GM19468 (cell line): ENCODE data around the gene MSL2.
"Not testable (repeated sequence)": the region's sequence is repeated elsewhere in the genome, so short reads cannot be mapped to it uniquely, and the experiment has no call there.

Source experiments
- ATAC-seq: cut with Tn5 transposase; IDR thresholded peaks from one replicate; pipeline ENCODE4 v1.9.1; 2021; ENCODE audit warnings: mild to moderate bottlenecking, moderate library complexity, moderate number of reproducible peaks; ENCODE audit not compliant: unreplicated experiment; ENCODE audit errors: extremely low read depth

MSL2 gene

DNA sequence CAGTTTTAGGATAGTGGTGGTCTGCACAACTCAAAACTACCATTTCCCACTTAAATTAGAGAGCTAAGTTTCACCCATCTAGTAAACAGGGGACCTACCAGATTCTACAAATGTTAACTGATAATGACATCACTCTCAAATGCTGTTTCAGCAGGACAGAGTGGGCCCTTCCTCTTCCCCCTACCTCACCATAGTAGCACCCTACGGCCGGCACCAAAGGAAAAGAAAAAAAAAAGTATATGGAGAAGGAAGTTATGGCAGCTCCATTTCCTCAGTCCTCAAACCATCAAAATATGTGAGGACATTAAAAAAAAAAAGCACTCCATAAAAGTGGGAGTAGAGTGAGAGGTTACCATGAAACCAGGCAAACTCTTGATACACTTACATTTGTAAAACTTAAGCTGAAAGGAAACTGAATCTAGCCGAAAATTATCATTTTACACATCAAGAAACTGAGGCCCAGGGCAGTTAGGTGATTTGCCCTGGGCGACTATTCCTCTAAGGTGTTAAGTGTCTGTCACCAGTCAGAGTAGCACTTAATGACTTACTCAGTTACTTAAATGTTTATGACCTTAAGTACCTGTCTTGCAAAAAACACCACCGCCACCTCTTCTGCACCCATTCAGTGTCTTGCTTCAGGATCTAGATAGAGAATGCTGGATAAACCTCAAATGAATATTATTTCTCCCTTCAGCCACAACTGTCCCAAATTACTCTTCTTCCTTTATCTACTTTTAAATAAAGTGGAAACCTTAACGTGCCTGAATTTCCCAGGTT is 2.7 kb downstream of the MSL2 start:
- no peak for ATAC-seq

DNA sequence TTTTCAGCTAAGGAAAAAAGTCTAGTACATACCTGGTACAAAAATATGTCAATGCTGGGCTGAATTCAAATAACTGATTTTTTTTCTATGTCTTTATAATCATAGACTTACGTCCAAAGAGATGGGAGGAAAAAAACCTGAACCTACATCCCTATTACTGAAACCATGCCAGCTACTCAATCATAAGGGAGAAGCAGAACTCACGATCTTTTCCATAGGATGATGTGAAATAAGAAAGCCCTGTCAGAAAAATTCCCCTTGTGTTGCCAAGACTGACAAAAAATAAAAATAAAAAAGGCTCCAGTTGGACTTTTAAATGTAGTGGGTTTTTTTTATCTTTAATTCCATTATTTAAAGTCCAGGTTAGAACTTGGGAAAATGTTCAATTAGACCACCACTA is 3.3 kb downstream of the MSL2 start:
- no peak for ATAC-seq

DNA sequence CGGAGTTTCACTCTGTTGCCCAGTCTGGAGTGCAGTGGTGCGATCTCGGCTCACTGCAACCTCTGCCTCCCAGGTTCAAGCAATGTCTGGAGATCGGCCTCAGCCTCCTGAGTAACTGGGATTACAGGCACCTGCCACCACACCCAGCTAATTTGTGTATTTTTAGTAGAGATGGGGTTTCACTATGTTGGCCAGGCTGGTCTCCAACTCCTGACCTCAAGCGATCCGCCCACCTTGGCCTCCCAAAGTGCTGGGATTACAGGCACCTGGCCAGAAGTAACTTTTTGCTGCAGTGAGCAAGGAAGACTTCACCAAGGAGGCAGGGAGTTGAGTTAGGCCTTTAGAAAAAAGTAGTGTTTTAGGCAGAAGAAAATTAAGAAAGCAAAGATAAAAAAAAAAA is 3.9 kb downstream of the MSL2 start:
- not testable (repeated sequence) for ATAC-seq

DNA sequence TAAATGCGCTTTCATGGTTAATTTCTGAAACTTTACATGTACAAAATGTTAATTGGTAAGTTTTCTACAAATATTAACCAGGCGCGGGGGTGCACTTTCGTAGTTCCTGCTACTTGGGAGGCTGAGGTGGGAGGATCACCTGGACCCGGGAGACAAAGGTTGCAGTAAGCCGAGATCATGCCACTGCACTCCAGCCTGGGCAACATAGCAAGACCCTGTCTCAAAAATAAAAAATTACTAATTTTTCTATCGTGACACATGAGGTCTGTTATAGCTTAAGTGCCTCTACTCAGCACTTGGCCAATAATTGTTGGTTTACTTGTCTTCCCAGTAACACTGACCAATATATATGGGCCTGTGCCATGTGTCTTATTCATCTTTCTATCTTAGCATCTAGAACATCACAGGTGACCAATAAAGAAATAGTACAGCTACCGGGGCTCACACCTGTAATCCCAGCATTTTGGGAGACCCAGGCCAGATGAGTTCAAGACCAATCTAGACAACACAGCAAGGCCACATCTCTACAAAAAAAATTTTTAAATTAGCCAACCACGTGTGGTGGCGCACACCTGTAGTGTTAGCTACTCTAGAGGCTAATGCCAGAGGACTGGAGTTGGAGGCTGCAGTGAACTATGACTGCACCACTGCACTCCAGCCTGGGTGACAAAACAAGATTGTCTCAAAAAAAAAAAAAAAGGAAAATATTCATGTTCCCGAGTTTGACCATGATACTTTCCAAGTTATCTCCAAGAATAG is 6.1 kb downstream of the MSL2 start:
- no peak for ATAC-seq

DNA sequence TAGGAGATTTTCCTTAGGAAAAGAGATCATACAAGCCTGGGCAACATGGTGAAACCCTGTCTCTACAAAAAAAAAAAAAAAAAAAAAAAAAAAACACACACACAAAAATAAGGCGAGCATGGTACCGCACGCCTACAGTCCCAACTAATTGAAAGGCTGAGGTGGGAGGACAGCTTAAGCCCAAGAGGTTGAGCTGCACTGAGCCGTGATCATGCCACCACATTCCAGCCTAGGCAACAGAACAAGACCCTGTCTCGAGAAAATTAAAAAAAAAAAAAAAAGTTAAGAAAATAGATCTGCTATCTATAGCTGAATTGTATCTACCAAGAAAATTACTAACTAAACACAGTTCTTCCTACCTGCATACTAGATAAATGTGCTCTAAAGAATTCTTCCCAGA is 7.1 kb downstream of the MSL2 start:
- ATAC-seq, result no peak

DNA sequence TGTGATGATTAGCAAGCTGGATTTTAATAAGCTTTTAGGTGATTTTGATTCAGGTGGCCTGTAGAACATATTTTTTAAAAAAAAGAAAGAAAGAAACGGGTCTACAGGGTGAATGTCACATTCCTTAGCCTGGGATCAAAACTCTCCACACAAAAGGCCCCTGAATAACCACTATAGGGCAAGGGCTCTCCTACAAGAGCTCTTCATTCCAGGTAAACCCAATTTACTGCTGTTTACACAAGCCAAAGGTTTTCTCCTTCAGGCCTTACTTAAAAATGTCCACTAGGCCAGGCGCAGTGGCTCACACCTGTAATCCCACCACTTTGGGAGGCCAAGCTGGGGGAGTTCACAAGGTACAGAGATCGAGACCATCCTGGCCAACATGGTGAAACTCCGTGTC is 8.3 kb downstream of the MSL2 start:
- no peak for ATAC-seq

DNA sequence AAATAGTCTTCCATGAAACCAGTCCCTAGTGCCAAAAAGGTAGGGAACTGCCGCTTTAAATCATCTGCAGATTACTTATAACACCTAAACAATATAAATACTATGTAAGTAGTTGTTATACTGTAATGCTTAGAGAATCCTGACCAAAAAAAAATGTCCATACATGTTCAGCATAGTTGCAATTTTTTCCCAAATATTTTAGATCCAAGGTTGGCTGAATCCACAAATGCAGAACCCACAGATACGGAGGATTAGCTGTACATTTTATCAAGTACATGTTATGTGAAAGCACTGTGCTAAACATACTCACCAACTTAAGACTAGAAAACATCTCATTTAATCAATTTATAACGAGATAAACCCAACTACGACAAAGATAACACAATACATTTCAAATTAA is 9.3 kb downstream of the MSL2 start:
- no peak for ATAC-seq

DNA sequence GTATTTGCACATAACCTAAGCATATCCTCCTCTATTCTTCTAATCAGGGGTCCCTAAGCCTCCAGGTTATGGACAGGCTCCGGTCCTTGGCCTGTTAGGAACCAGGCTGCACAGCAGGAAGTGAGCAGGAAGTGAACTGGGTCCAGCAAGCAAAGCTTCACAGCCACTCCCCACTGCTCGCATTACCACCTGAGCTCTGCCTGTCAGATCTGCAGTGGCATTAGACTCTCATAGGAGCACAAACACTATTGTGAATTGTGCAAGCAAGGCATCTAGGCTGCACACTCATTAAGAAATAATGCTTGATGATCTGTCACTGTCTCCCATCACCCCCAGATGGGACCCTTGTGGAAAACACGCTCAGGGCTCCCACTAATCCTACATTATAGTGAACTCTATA is 9.8 kb downstream of the MSL2 start:
- no peak for ATAC-seq

DNA sequence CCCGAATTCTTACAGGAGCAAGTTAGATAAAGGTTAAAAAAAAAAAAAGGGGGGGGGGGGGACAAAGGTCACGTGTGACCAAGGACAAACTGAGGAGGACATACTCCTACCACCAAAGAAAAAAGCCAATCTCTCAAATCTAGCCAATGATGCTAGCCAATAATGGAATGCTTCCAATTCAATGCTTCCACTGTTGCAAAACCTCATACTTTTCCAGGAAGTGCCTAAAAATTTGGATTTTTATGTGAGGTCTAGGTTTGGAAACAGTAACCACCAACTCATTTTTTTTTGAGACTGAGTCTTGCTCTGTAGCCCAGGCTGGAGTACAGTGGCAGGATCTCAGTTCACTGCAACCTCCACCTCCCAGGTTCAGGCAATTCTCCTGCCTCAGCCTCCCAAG is 11.4 kb downstream of the MSL2 start:
- no peak for ATAC-seq

DNA sequence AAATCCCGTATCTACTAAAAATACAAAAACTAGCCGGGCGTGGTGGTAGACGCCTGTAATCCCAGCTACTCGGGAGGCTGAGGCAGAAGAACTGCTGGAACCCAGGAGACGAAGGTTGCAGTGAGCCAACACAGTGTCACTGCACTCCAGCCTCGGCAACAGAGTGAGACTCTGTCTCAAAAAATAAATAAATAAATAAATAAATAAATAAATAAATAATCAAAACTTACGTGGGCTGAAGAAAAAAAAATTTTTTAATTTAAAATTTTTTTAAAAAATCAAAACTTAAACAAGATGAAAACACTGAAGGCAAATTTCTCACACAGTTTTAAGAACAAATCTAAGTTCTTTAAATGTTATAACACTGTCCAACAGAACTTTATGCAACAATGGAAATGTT is 14.4 kb downstream of the MSL2 start:
- no peak for ATAC-seq

DNA sequence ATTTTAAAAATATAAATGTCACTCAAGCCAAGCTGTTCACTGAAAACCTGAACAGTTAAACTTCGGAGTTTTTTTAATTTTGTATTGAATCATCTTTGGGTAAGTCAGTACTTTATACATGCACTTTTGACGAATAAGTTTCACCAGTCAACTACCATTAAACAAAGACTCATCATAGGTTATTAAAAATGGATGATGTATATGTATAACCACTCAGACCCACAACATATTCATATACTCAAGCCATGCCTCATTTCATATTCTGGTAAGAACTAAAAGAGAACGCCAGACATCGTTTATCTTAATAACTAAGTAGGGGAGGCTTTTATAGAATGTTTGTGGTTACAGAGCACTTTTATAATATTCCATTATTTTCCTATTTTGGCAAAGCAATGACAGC is 18.3 kb downstream of the MSL2 start:
- ATAC-seq, result no peak

DNA sequence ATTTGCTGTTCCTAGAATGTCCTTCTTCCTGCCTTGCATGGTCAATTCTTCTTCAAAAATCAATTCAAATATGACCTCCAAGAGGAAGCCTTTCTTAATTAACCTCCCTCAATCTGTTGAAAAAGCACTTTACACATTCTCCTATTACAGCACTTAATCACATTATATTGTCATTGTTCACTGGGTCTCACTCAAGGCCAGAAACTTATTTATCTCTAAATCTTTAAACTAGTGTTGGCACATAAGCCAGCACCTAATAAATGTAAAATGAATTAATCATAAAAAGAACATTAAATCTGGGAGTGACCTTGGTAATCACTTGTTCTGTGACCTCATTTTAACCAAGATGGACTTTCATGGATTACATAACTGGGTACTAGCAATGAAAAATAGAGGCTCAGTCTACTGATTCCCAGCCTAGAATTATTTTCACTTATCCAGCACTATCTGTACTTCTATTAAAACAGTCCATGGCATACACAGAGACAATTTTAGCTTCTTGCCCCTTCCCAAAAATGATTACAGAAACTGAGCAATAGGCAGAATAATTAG is 22.1 kb downstream of the MSL2 start:
- ATAC-seq, result no peak

DNA sequence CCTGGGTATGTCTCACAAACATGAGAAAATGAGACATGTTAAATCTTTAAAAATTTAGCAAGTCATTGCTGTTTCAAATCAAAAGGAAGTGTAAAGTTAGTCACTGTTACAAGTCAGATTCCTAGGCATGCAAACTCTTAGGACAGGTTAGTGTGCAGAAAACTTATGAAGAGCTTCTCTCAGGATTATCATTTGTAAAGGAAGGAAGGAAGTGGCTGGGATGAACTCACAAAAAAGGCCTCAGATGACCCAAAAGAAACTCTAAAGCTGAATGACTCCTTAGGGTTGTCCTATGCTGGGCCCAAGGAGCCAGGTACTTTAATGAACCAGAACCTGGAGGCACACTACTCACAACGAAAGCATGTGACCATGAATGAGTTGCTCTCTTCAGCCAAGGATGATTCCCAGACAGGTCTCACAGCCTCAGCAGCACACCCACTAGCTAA is 25.0 kb downstream of the MSL2 start:
- ATAC-seq, result no peak

DNA sequence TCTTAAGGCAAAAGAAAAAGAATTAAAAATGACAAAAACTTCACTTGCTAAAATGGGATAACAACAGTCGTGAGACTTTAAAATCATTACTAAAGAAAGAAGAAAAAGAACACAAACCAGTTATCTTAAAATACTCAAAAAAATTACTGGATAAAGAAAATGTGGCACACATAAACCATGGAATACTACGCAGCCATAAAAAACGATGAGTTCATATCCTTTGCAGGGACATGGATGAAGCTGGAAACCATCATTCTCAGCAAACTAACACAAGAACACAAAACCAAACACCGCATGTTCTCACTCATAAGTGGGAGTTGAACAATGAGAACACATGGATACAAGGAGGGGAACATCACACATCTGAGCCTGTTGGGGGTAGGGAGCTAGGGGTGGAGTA is 27.9 kb downstream of the MSL2 start:
- ATAC-seq, result not testable (repeated sequence)

DNA sequence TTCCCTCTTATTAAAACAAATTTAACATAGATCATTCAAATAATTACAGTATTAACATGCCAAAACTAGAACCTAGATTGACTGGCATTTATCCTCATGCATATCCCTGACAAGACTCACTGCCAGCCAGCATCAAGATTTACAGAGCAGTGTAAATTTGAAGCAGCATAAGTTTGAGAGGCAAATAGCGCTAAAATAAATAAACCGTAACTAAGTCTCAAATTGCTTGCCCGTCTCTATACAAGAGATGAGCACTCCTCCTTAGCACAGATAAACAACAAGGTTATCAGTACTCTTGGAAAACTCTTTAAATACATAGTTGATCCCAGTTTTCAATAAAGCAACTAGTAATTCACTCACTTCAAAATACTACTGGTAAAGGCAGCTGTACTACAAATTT is 29.6 kb downstream of the MSL2 start:
- ATAC-seq, result no peak

DNA sequence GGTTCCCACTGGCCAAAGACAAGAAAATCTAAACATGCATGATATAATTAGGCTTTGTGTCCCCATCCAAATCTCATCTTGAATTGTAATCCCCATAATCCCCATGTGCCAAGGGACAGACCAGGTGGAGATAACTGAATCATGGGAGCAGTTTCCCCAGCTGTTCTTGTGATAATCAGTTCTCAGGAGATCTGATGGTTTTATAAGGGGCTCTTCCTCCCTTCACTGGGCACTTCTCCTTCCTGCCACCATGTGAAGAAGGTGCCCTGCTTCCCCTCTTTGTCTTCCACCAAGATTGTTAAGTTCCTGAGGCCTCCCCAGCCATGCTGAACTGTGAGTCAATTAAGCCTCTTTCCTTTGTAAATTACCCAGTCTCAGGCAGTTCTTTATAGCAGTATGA is 32.5 kb downstream of the MSL2 start:
- ATAC-seq, result not testable (repeated sequence)

DNA sequence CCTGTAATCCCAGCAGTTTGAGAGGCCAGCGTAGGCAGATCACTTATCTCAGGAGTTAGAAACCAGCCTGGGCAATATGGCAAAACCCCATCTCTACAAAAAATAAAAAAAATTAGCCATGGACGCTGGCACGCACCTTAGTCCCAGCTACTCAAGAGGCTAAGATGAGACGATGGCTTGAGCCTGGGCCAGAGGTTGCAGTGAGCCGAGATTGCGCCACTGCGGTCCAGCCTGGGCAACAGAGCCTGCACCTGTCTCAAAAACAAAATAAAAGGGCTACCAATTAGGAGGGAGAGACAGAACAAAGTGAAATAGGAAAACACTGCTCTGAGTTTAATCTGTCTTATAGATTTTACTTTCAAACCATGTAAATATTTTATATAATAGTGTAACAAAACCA is 33.8 kb downstream of the MSL2 start:
- no peak for ATAC-seq

DNA sequence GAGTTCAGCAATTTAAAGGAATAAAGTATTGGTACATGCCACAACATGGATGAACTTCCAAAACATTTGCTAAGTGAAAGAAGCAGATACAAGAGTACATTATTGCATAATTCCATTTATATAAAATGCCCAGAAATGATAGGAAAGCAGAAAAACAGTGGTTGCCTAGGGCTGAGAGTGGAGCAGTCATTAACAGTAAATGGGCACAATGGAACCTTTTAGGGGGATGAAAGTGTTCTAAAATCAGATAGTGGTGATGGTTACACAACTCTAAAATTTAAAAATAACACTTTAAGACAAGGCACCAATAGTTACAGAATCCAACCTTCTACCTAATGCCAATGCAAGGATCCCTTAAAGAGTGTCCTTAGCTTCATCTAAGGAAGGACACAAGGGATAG is 34.6 kb downstream of the MSL2 start:
- ATAC-seq, result no peak

DNA sequence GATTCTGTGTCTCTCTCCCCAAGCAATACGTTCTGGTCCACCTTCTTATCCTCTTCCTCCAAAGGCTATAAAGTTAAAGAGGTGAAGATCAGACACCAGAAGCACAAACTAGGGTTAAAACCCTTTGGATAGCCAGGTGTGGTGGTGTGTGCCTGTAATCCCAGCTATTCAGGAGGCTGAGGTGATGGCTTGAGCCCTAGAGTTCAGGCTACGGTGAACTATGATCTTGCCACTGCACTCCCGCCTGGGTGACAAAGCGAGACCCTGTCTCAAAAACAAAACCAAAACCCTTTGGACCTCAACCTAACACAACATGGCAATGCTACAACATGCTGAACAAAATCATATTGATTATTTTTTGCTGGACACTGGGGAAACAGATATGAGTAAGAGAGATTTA is 43.2 kb downstream of the MSL2 start:
- ATAC-seq, result no peak

DNA sequence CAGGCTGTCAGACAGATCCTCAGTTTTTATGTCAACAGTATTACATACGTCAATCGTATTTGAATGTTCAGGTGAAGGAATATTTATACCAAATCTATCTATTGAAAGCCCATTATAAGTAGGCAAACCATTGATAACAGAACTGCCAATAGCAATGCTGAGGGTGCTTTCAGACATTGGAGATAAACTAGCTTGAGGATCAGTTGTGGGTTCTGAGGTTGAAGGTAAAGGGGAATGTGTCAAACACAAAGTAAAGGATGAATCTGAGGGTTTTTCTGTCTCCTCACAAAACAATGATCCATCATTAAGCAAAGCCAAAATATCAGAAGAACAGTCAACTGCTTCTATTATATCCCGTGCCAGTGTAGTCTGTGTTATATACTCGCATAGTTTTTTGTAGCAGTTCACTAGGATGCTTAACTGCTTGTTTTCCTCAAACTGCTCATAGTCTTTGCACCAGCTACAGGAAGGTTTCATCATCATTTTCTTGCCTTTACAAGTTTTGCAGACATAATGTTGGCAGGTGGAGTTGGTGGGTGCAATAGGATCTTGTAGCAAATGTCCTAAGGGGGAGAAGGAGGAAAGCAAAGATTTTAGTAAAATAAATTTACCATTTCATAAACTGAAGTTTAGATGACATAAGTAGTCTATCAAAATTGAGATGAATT is 43.8 kb downstream of the MSL2 start:
- no peak for ATAC-seq

DNA sequence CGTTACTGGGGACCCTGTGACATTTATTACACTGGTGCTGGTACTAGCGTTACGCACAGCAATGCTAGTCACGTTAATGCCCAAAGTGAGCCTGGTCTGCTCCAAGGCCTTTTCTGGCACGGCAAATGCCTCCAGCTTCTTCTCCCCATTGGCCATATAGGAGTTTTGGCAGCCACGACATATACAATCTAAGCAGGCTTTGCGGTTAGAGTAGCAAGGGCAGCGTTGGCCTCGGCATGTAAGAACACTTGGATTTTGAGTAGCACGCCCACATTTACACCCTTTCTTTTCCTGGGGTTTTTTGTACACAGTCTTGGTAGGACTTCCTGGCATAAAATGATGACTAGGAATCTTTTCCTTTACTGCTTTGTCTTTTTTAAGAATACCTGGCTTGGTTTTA is 44.9 kb downstream of the MSL2 start:
- ATAC-seq, result no peak
